Nephron progenitor cell (in vitro differentiated cells): Measurements from ENCODE around the gene CIROP.

Experiments used
- DNase-seq: peaks from one replicate; pipeline ENCODE4 v3.0.0; 2021
- H3K27ac Mint-ChIP-seq: 2 replicates; pipeline ENCODE4 v1.8.0; 2021; ENCODE audit warnings: mild to moderate bottlenecking, moderate library complexity, mixed read lengths
- H3K27me3 Mint-ChIP-seq: 2 replicates; pipeline ENCODE4 v1.8.0; 2021; ENCODE audit warnings: mild to moderate bottlenecking, low read depth, mixed read lengths; ENCODE audit not compliant: poor library complexity
- H3K36me3 Mint-ChIP-seq: 2 replicates; pipeline ENCODE4 v1.8.0; 2021; ENCODE audit warnings: low read depth, mixed read lengths
- H3K4me1 Mint-ChIP-seq: 2 replicates; pipeline ENCODE4 v1.8.0; 2021; ENCODE audit warnings: mixed read lengths
- H3K4me3 Mint-ChIP-seq: 2 replicates; pipeline ENCODE4 v1.8.0; 2021; ENCODE audit warnings: mild to moderate bottlenecking, moderate library complexity, mixed read lengths
- H3K9me3 Mint-ChIP-seq: 2 replicates; pipeline ENCODE4 v1.8.0; 2021; ENCODE audit warnings: mild to moderate bottlenecking, moderate library complexity, mixed read lengths
- TF ChIP-seq, protein P1 (sequence below): fragments of 200-600 bp; sonication (generic); IDR thresholded peaks from 2 replicates; pipeline ENCODE4 v1.5.0; 2021; ENCODE audit warnings: antibody characterized with exemption

CIROP gene

GRCh38 chr14:23080474-23080873 is 24.3 kb downstream of the CIROP start:
- Mint-ChIP-seq H3K27me3 (no peaks in the 10 kb centered on the region), H3K36me3 (peaks cover 71% of the 10 kb centered on the region), H3K4me3 (no peak overlapping the region), H3K9me3 (no peaks in the 10 kb centered on the region), H3K27ac (peak overlapping the region; percentile 73), H3K4me1 (peaks cover under 1% of the 10 kb centered on the region)
- TF ChIP-seq, protein P1, sequence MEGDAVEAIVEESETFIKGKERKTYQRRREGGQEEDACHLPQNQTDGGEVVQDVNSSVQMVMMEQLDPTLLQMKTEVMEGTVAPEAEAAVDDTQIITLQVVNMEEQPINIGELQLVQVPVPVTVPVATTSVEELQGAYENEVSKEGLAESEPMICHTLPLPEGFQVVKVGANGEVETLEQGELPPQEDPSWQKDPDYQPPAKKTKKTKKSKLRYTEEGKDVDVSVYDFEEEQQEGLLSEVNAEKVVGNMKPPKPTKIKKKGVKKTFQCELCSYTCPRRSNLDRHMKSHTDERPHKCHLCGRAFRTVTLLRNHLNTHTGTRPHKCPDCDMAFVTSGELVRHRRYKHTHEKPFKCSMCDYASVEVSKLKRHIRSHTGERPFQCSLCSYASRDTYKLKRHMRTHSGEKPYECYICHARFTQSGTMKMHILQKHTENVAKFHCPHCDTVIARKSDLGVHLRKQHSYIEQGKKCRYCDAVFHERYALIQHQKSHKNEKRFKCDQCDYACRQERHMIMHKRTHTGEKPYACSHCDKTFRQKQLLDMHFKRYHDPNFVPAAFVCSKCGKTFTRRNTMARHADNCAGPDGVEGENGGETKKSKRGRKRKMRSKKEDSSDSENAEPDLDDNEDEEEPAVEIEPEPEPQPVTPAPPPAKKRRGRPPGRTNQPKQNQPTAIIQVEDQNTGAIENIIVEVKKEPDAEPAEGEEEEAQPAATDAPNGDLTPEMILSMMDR, result no peak
- DNase-seq, result no peak

GRCh38 chr14:23079716-23080115 is 25.1 kb downstream of the CIROP start:
- Mint-ChIP-seq H3K4me3 (no peak overlapping the region), H3K36me3 (peaks cover 69% of the 10 kb centered on the region), H3K4me1 (peaks cover 5% of the 10 kb centered on the region), H3K27me3 (no peaks in the 10 kb centered on the region), H3K9me3 (no peaks in the 10 kb centered on the region), H3K27ac (peak overlapping the region; percentile 73)
- TF ChIP-seq, protein P1, result no peak
- DNase-seq, result no peak

DNA sequence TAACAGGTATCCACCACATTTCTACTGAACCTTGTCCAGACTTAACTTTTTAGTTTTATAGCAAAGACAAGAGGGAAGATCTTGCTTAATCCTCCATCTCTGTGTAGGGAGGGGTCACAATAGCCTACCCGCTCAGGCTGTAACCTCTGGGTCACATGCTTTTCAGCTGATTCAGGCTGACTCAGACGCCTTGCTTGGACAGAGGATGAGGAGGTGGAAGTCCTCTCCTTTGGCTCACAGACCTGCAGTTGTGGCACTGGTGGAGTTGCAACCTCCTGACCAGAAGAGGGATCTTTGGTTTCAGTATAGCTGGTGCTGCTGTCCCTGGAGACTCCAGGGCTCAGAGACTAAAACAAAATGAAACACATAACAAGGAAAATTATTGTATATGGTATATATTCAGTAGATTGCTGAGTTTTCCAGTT is 26.1 kb downstream of the CIROP start:
- peak overlapping the region; percentile 71 for H3K27ac Mint-ChIP-seq
- peaks cover 5% of the 10 kb centered on the region for H3K4me1 Mint-ChIP-seq
- H3K36me3 Mint-ChIP-seq, result peaks cover 71% of the 10 kb centered on the region
- no peaks in the 10 kb centered on the region for H3K27me3 Mint-ChIP-seq
- no peak for DNase-seq
- H3K4me3 Mint-ChIP-seq, result no peak overlapping the region
- TF ChIP-seq, protein P1, result no peak
- H3K9me3 Mint-ChIP-seq, result no peaks in the 10 kb centered on the region

DNA sequence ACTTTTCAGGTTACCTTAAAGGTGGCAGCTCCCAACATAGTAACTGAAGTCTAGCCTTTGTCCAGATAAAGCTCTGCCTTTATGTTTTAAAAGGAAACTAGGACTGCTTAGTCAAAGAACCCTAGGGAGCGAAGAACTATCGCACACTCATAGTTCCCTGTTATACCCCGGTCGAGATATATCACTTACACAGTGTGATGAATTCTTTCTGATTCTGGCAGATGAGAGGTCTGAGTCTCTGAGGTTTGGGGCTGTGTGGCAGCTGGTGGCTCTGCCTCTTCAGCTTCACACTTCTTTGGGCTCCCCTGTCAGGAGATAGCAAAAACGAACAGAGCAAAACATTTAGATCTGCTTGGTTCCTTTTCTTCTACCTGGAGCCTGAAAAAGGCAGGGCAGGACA is 26.8 kb downstream of the CIROP start:
- Mint-ChIP-seq H3K9me3 (no peaks in the 10 kb centered on the region), H3K4me1 (peaks cover 7% of the 10 kb centered on the region), H3K27ac (peak overlapping the region; percentile 91), H3K36me3 (peaks cover 65% of the 10 kb centered on the region), H3K4me3 (no peak overlapping the region), H3K27me3 (no peaks in the 10 kb centered on the region)
- DNase-seq, result no peak
- TF ChIP-seq, protein P1, result no peak

GRCh38 chr14:23076785-23077408 is 27.9 kb downstream of the CIROP start:
- H3K27me3 Mint-ChIP-seq, result no peaks in the 10 kb centered on the region
- TF ChIP-seq, protein P1, result peak; percentile 57
- no peaks in the 10 kb centered on the region for H3K9me3 Mint-ChIP-seq
- H3K27ac Mint-ChIP-seq, result no peak overlapping the region
- no peak overlapping the region for H3K4me3 Mint-ChIP-seq
- H3K4me1 Mint-ChIP-seq, result peaks cover 18% of the 10 kb centered on the region
- no peak for DNase-seq
- H3K36me3 Mint-ChIP-seq, result peaks cover 74% of the 10 kb centered on the region

DNA sequence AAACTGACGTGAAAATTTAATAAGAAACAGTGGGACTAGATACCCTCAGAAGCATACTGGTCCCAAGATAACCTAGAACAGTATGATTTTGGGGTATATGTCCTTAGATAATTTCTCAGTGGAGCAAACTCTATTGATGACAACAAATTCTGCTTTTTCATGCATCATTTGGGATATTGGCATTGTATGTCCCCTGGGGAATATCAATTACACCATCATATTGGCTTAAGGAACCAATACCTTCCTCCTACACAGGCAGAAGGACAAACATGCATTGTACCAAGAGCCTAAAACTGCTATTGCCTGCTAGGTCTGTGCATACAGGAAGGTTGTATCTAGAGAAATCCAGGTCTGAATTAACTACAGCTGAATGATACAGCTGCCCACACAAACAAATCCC is 29.9 kb downstream of the CIROP start:
- H3K27me3 Mint-ChIP-seq, result no peaks in the 10 kb centered on the region
- H3K36me3 Mint-ChIP-seq, result peaks cover 54% of the 10 kb centered on the region
- TF ChIP-seq, protein P1, result no peak
- no peak for DNase-seq
- H3K4me3 Mint-ChIP-seq, result no peak overlapping the region
- H3K4me1 Mint-ChIP-seq, result peaks cover 33% of the 10 kb centered on the region
- H3K27ac Mint-ChIP-seq, result no peak overlapping the region
- H3K9me3 Mint-ChIP-seq, result no peaks in the 10 kb centered on the region
